ENCODE data around the gene DHRS13.
"Not testable (repeated sequence)": the region's sequence is repeated elsewhere in the genome, so short reads cannot be mapped to it uniquely, and the experiment has no call there.

Gene DHRS13

DNA sequence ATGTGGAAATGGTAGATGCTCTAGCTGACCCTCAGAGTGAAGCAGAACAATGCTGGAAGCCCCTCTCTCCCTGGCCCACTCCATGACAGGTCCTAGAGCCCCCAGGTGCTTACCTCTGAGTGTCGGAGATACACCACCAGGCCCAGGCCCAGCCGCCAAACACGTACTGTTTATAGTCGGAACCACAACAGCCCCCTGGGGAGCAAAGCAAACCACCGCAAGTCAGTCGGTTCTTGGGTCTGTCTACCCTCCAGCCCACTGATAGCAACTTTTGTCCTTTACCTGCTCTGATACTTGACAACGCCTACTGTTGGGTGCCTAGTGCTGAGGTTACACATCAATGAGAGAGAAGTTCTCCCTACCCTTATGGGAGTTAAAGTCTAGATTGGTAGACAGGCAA lies 14.0 kb downstream of the DHRS13 start:
- H3K36me3 Mint-ChIP-seq: peaks cover 7% of the 10 kb centered on the region
- H3K4me1 Mint-ChIP-seq (ENCODE audit: low read depth): peaks cover 45% of the 10 kb centered on the region
- H3K4me3 Mint-ChIP-seq: no peak overlapping the region
- H3K9me3 Mint-ChIP-seq (ENCODE audit: low read depth): no peaks in the 10 kb centered on the region
- H3K27me3 Mint-ChIP-seq: no peaks in the 10 kb centered on the region
- H3K27ac Mint-ChIP-seq: peak overlapping the region; percentile 61

DNA sequence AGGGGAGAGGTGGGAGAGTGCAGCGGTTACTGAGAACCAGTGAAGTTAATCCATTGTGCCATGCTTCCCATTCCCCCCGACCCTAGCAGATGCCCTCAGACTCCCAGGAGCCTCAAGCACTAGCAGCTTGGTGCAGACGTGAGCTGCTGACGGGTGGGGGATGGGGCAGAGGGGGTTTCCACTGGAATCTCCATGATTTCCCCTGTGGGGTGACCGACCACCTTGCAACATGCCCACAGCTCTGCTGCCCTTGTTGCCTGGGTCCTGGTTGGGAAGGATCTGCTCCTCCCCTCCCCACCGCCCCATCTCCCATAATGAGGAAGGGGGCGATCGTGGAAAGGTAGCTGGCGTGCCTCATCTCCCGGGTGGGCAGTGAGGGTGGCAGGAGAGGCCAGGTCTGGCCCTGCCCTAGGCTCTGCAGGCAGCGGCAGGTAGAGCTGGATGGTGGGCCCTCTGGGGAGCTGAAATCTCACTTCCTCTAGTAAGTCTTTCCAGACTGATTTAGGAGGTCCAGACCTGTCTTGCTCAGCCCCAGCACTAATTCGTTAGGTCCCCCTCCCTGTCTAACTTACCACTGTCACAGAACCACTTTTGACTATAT lies 14.9 kb downstream of the DHRS13 start:
- Mint-ChIP-seq H3K27me3 (no peaks in the 10 kb centered on the region), H3K36me3 (peaks cover 7% of the 10 kb centered on the region), H3K4me3 (no peak overlapping the region), H3K4me1 (ENCODE audit: low read depth) (peaks cover 36% of the 10 kb centered on the region), H3K27ac (peak overlapping the region; percentile 66), H3K9me3 (ENCODE audit: low read depth) (no peaks in the 10 kb centered on the region)

DNA sequence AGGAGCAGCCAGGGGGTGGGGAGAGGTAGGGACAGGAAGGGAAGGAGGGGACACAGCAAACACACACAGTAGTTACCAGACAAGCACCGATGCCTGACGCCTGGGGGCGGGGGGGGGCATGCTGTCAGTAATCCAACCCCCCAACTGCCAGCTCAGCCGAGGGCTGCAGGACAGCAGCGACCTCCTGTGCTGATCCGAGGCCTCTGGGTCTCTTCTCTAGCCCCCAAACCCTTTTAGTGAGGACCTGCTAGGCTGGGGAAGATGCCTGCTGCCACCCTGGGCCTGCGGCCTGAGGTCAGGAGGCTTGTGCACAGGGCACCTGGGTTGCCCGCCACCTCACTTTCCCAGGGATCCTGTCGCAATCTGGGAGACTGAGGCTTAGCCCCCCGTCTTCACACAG lies 16.9 kb downstream of the DHRS13 start:
- Mint-ChIP-seq H3K27me3 (no peaks in the 10 kb centered on the region), H3K4me3 (no peak overlapping the region), H3K9me3 (ENCODE audit: low read depth) (no peaks in the 10 kb centered on the region), H3K36me3 (no peaks in the 10 kb centered on the region), H3K27ac (no peak overlapping the region), H3K4me1 (ENCODE audit: low read depth) (peaks cover 19% of the 10 kb centered on the region)

DNA sequence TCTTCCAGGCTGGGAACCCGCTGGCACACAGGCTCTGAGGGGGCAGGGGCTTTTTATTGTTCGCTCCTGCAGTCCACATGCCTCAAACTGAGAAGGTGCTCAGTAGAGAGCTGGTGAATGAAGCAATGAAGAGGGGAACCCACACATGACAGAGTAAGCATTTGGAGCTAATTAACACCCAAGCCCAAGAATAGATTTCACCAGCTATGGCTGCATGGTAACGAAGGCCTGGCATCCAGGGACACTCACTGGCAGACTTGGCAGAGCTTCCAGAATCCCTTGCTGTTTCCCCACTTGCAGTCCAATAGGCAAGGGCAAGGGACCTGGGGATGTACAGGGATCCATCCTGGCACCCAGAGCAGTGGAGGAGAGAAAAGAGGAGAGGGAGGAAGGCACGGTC lies 17.5 kb downstream of the DHRS13 start:
- Mint-ChIP-seq H3K9me3 (ENCODE audit: low read depth) (no peaks in the 10 kb centered on the region), H3K4me3 (no peak overlapping the region), H3K36me3 (no peaks in the 10 kb centered on the region), H3K27me3 (no peaks in the 10 kb centered on the region), H3K4me1 (ENCODE audit: low read depth) (peaks cover 15% of the 10 kb centered on the region), H3K27ac (no peak overlapping the region)

DNA sequence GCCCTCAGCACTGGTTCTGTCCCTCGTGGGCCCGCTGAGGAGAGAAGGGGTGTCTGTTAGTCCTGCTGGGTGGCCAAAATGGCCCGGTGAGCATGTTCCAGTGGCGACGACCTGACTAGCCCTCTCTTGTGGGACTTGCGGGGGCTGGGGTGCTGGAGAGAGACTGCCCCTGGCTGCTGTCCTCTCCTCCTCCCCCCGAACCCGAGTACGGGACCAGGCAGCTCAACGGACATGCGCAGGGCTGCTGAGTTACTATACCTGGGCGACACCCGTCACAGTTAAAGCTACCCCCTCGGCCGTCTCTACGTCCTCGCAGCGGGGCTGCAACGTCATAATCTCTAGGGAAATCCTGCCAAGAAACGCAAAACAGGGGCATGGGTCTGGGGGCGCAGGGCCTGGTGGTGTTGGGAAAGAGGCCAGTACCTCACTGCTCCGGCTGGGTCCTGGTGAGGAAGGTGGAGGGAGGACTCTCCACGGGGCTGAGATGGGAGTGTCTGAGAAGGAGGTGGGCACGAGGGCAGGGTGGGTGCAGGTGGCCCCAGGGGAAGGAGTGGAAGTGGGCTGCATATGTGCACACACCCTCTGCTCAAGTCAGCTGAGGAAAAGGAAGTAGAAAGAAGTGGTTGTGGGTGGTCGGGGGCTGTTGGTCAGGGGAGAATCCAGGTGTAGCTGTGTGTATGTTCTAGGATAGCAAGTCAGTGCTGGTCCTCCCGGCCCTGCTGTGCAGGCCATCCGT lies 18.7 kb downstream of the DHRS13 start:
- H3K27ac Mint-ChIP-seq: peak overlapping the region; percentile 34
- H3K36me3 Mint-ChIP-seq: peaks cover 3% of the 10 kb centered on the region
- peaks cover 12% of the 10 kb centered on the region for H3K4me1 Mint-ChIP-seq (ENCODE audit: low read depth)
- no peaks in the 10 kb centered on the region for H3K27me3 Mint-ChIP-seq
- H3K4me3 Mint-ChIP-seq: no peak overlapping the region
- no peaks in the 10 kb centered on the region for H3K9me3 Mint-ChIP-seq (ENCODE audit: low read depth)

DNA sequence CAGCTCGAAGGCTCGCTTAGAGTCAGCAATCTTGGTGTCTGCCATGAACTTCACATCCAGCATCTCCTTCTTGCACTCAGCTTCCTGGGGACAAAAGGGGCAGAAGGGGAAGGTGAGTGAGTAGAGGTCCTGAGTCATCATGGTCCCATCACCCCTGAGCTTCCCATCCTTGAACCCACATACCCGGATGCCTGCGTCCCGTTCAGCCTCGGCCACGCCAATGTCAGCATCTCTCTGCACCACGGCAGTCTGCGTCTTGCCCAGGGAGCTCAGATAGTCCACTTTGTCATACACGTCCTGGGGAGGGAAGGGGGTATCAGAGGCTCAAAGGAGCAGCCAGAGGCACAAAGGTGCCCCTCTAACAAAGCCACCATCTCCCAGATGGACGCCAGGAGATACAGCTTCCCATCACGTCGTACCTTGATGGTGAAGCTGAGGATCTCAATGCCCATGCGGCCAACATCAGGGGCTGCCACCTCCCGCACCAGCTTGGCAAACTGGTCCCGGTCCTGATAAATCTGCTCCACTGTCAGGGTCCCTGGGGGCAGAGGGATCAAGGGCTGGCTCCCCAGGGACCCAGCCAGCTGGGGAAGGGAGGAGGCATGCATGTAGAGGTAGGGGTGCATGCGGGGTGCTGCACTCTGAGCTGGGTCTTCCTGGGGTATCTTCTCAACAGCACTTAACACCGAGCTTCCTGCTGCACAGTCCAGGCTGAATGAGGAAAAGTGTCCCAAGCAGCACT lies 20.6 kb downstream of the DHRS13 start:
- peaks cover 9% of the 10 kb centered on the region for H3K36me3 Mint-ChIP-seq
- no peak overlapping the region for H3K4me3 Mint-ChIP-seq
- no peak overlapping the region for H3K27ac Mint-ChIP-seq
- H3K27me3 Mint-ChIP-seq: no peaks in the 10 kb centered on the region
- H3K4me1 Mint-ChIP-seq (ENCODE audit: low read depth): peaks cover 15% of the 10 kb centered on the region
- H3K9me3 Mint-ChIP-seq (ENCODE audit: low read depth): no peaks in the 10 kb centered on the region

DNA sequence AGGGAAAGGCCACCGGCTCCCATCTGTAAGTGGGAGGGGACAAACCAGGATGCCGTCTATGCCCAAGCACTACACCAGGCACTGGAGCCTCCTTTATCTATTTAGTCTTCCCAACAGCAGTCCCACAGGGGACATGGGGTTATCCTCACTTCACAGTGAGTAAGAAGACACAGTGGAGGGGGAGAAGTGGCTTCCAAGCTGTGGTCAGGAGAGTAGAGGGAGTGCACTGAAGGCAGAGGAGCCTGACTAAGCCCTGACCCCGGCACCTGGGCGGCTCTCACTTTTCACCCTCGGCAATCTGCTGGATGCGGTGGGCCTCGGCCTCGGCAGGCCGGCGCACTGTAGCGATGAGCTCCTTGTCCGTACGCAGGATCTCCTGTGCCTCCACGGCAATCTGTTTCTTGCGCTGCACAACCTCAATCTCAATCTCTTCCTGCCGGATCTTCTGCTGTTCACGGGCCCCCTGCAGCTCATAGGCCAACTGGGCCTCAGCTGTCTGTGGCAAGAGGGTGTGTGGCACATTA lies 21.3 kb downstream of the DHRS13 start:
- no peak overlapping the region for H3K4me3 Mint-ChIP-seq
- H3K27ac Mint-ChIP-seq: no peak overlapping the region
- no peaks in the 10 kb centered on the region for H3K9me3 Mint-ChIP-seq (ENCODE audit: low read depth)
- H3K36me3 Mint-ChIP-seq: peaks cover 9% of the 10 kb centered on the region
- H3K27me3 Mint-ChIP-seq: no peaks in the 10 kb centered on the region
- H3K4me1 Mint-ChIP-seq (ENCODE audit: low read depth): peaks cover 14% of the 10 kb centered on the region

DNA sequence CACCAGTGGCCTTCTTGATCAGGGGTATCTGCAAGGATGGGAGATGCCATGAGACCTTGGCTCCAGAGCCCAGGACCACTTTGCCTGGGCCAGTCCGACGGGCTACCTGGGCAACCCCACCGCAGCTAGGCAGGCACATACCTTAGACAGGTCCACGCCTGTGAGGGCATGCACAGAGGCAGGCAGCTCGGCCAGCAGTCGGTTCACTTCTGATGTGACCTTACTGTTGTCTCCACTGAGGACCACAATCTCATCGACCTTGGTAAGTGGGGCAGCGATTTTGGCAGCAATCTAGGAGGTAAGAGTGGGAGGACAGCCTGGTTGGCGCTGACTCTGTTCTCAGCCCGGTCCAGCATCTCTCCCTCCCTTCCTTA lies 22.3 kb downstream of the DHRS13 start:
- H3K4me3 Mint-ChIP-seq: no peak overlapping the region
- H3K27me3 Mint-ChIP-seq: no peaks in the 10 kb centered on the region
- no peak overlapping the region for H3K27ac Mint-ChIP-seq
- peaks cover 9% of the 10 kb centered on the region for H3K36me3 Mint-ChIP-seq
- H3K9me3 Mint-ChIP-seq (ENCODE audit: low read depth): no peaks in the 10 kb centered on the region
- H3K4me1 Mint-ChIP-seq (ENCODE audit: low read depth): peaks cover 22% of the 10 kb centered on the region

DNA sequence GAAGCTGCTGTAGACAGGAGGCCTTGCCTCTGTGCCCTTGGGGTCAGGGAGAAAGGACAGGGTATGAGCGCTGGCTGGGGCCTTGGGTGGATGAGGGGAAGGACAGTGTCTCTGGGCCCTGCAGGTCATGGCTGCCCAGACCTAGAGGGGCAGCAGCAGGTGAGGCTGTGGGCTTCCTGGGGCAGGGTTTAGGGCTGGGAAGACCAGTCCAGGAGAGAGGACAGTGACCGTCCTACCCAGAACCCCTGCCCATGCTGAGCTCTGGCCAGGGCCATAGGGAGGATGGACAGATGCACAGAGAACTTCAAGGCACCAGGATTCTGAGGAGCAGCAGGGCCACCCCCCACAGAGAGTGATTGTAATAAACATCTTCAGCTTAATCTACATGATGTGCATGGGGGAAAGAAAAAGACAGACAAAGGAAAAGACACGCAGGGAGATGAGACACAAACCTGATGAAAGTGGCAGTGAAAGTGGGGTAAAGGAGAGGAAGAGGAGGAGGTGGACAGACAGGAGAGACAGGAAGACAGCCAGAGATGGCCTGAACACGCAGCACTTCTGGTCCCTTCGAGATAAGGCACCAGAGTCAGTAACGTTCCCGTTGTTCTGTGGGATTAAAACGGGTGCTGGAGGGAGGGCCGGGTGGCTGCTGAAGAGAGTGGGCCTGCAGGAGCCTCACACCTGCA lies 22.9 kb downstream of the DHRS13 start:
- Mint-ChIP-seq H3K36me3 (peaks cover 9% of the 10 kb centered on the region), H3K27ac (no peak overlapping the region), H3K27me3 (no peaks in the 10 kb centered on the region)

DNA sequence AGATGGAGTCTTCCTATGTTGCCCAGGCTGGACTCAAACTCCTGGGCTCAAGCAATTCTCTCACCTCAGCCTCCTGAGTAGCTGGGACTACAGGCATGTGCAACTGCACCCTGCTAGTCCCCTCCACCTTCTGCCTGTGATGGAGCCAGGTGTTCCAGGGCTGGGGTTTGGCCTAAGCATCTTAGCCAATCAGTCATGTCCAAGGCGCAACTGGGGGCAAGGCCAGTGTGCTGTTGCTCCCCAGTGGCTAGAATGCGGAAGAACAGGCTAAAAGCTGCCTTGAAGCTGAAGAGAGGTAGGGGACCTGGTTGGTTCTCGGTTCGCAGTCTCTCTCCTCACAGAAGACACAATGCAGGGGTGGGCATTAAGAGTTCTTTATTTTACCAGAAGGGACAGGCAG lies 23.9 kb downstream of the DHRS13 start:
- H3K36me3 Mint-ChIP-seq: peaks cover 9% of the 10 kb centered on the region
- H3K27ac Mint-ChIP-seq: no peak overlapping the region
- H3K9me3 Mint-ChIP-seq (ENCODE audit: low read depth): no peaks in the 10 kb centered on the region
- H3K4me3 Mint-ChIP-seq: no peak overlapping the region
- no peaks in the 10 kb centered on the region for H3K27me3 Mint-ChIP-seq
- H3K4me1 Mint-ChIP-seq (ENCODE audit: low read depth): peaks cover 22% of the 10 kb centered on the region

More for the DNA sequence above, 22.9 kb downstream of the DHRS13 start:
- peaks cover 24% of the 10 kb centered on the region for H3K4me1 Mint-ChIP-seq (ENCODE audit: low read depth)
- no peak overlapping the region for H3K4me3 Mint-ChIP-seq
- H3K9me3 Mint-ChIP-seq (ENCODE audit: low read depth): no peaks in the 10 kb centered on the region

DNA sequence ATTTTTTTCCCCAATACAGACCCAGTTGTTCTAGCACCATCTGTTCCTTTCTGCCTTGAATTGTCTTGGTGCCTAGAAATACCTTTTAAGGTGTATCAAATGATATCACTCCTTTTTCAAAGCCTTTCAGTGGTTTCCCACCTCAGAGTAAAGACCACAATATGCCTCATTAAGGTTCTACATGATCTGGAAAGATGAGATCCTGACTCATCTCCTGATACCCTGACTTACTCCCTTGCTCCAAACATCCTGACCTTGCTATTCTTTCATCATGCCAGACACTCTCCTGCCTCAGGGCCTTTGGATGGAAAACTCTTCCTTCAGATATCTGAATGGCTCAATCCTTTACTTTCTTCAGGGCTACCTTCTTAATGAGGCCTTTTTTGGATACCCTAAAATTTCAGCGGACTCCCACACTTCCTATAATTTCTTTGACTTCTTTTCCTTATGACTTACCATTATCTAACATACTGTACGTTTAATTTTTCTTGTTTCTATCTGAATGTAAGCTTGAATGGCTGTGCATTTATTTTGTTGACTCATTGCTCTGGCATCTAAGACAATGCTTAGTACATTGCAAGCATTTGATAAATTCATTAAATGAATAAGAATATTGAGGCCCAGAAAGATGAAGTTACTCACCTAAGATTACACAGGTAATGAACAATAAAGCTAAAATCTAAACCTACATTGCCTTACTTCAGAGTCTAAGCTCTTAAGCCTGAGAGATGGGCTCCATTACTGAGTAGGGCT lies 24.5 kb downstream of the DHRS13 start:
- H3K9me3 Mint-ChIP-seq (ENCODE audit: low read depth): no peaks in the 10 kb centered on the region
- no peak overlapping the region for H3K4me3 Mint-ChIP-seq
- H3K27ac Mint-ChIP-seq: peak overlapping the region; percentile 56
- H3K27me3 Mint-ChIP-seq: no peaks in the 10 kb centered on the region
- peaks cover 9% of the 10 kb centered on the region for H3K36me3 Mint-ChIP-seq
- peaks cover 23% of the 10 kb centered on the region for H3K4me1 Mint-ChIP-seq (ENCODE audit: low read depth)

DNA sequence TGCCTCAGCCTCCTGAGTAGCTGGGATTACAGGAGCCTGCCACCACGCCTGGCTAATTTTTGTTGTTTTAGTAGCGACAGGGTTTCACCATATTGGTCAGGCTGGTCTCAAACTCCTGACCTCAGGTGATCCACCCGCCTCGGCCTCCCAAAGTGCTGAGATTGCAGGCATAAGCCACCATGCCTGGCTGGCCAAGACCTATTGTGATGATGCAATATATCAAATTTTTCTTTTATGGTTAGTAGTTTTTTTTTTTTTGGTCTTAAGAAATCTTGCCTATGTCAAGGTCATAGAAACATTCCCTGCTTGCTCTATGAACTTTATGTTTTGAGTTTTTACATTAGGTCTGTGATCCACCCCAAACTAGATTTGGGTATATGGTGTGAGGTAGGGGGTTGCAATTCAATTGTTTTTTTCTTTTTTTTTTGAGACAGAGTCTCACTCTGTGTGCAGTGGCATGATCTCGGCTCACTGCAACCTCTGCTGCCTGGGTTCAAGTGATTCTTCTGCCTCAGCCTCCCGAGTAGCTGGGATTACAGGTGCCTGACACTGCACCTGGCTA lies 25.6 kb downstream of the DHRS13 start:
- not testable (repeated sequence) for H3K4me3 Mint-ChIP-seq; H3K36me3 Mint-ChIP-seq; H3K27me3 Mint-ChIP-seq; H3K9me3 Mint-ChIP-seq (ENCODE audit: low read depth)
- H3K27ac Mint-ChIP-seq: peak overlapping the region; percentile 23
- peaks cover 25% of the 10 kb centered on the region for H3K4me1 Mint-ChIP-seq (ENCODE audit: low read depth)

DNA sequence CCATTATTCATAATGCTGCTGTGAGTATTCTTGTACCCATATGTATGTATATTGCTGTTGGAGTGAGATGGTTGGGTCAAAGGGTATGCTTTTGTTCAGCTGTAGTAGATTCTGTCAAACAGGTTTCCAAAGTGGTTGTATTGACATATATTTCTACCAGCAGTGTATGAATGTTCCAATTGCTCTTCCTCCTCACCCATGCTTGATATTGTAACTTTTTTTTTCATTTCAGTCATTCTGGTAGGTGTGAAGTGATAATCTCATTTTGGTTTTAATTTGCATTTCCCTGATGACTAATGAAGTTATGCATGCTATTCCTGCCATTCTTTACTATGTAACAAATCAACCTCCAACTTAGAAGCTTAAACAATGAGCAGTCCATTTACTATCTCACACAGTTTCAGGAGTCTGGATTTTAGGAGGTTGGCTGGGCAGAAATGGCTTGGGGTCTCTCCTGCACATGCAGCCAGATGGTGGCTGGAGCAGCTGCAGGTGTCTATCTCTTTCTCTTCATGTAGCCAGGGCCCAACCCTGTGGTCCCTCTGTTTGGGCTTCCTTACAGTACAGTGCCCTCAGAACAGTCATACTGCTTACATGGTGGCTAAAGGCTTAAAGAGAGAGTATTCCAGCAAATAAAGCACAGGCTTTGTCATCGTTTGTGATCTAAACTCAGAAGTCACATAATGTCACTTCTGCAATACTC lies 26.9 kb downstream of the DHRS13 start:
- peaks cover 34% of the 10 kb centered on the region for H3K4me1 Mint-ChIP-seq (ENCODE audit: low read depth)
- H3K4me3 Mint-ChIP-seq: no peak overlapping the region
- no peaks in the 10 kb centered on the region for H3K9me3 Mint-ChIP-seq (ENCODE audit: low read depth)
- no peaks in the 10 kb centered on the region for H3K27me3 Mint-ChIP-seq
- H3K36me3 Mint-ChIP-seq: peaks cover 10% of the 10 kb centered on the region
- H3K27ac Mint-ChIP-seq: peak overlapping the region; percentile 47

DNA sequence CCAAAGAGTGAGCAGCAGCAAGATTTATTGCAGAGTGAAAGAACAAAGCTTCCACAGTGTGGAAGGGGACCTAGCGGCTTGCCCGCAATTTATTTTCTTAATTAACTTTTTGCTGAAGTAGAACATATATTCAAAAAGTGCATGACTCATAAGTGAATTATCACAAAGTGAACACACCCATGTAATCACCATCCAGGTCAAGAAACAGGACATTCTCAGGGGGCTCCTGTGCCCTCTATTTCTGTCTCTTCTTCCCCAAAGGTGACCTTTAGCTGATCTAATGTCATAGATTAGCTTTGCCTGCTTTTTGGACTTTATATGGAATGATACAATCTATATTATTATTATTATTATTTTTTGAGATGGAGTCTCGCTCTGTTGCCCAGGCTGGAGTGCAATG lies 28.1 kb downstream of the DHRS13 start:
- Mint-ChIP-seq H3K36me3 (peaks cover 8% of the 10 kb centered on the region), H3K4me1 (ENCODE audit: low read depth) (peaks cover 34% of the 10 kb centered on the region), H3K9me3 (ENCODE audit: low read depth) (no peaks in the 10 kb centered on the region), H3K4me3 (no peak overlapping the region), H3K27me3 (no peaks in the 10 kb centered on the region), H3K27ac (no peak overlapping the region)
